GM21529 (cell line): Measurements from ENCODE around the gene A3GALT2.

ENCODE experiments used
- ATAC-seq: cut with Tn5 transposase; IDR thresholded peaks from one replicate; pipeline ENCODE4 v1.9.1; 2021; ENCODE audit not compliant: unreplicated experiment

A3GALT2 gene

DNA sequence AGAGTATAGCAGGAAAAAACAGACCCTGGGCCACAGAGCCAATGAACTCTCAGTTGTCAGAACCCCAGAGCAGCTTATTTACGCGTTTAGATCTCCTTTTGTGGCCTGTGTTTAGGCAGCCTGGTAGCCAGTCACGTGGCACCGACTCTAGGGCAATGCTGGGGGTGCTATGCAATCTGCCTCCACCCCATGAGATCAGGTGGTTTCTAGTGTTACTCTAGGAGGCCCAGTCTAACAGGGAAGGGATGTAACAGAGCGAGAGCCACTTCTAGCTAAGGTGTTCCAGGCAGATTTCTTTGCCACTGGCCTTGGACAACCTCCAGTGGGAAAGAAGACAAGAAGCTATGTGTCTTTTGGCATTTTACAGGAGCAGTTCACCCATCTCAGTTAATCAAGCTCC, 12.0 kb upstream of the A3GALT2 start:
- no peak for ATAC-seq

DNA sequence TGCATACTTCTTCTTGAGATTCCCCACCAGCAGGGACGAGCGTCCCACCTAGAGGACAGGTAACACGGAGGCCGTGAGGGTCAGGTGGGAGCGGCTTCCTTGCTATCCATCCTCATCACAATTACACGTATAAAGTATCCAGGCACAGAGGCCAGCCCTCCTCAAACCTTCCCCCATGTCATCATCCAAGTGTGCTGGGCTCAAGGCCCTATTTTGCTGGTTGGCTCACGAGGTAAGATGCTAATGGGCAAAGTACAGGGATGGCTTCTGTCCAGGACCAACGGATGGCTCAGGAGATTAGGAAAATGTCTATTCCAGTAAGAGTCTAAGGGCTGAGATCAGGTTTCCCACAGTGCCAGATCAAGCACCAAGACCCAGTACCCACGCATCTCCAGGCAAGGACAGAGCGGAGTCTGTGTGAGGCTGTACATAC, 11.5 kb upstream of the A3GALT2 start:
- no peak for ATAC-seq

- ATAC-seq: no peak
Observed at GRCh38 chr1:33331444-33332356, 10.8 kb upstream of the A3GALT2 start.

GRCh38 chr1:33330906-33331305, 10.0 kb upstream of the A3GALT2 start:
- ATAC-seq: no peak

DNA sequence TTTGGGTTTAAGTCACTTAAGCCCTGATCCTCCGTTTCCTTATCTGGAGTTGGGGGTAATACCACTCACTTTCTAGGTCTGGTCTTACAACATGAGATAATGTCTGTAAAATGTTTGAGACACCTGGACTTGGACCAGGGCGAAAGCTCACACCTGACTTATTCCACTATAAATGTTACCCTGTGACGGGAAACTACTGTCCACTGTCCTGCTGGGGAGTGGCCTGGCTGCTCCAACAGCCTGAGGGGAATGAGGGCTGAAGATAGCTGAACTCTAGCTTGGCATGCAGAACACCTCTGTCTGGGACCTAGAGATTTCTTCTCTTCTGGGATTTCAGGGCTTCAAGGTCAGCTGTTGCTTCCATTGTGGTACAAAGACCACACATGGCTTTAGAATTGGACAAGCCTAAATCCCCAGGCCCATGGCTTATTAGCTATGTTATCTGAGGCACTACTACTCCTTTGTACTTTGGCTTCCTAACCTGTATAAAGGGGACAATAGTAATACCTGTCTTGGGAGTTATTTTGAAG, 9.5 kb upstream of the A3GALT2 start:
- ATAC-seq: no peak

- no peak for ATAC-seq
Observed at GRCh38 chr1:33329600-33330305, 8.9 kb upstream of the A3GALT2 start.

DNA sequence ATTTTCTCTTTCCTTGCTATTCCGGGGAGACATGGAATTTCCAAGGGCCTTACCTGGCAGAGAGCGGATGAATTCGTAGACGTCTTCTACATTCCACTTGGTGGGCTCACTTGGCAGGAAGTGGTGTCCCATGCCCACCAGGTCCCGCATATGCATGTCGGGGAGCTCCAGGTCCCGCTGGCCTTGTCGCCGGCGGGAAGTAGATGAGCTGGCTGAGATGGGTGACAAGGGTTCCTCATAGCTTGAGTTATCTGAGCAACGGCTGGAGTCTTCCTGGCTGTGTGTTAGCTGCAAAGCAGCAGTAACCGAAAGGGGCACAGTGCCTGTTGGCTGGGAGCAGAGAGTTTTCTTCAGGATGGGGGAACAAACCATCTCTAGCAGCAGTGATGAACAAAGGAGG, 7.9 kb upstream of the A3GALT2 start:
- no peak for ATAC-seq

DNA sequence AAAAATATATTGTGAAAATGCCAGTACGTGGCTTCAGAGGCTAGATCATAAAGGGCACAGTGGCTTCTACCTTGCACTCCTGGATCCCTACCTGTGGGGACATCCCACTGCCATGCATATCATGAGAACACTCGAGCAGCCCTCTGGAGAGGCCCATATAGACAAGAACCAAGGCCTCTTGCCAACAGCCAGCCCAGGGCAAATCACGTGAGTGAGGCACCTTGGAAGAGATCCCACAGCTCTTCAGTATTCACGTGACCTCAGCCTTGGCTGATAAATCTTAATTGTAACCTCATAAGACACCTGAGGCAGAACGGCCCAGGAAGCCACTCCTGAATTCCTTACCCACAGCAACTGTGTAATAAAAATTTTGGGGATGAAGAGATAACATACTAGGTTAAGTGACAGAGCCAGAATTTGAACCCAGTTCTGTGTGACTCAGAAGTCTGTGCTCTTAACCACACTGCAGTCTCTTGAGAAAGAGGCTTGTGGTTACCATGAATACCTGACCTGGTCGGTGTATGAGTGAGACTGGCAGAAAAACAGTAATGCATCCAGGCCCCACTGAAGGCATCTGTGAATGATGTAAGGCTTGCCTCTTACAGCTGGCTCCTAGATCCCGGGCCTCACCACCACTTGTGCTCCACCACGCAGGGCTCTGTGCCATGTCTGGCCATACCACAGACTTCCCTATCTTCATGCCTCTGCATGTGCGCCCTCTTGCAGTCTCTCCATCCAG, 6.9 kb upstream of the A3GALT2 start:
- ATAC-seq: no peak

GRCh38 chr1:33326785-33327184, 5.9 kb upstream of the A3GALT2 start:
- ATAC-seq: no peak

DNA sequence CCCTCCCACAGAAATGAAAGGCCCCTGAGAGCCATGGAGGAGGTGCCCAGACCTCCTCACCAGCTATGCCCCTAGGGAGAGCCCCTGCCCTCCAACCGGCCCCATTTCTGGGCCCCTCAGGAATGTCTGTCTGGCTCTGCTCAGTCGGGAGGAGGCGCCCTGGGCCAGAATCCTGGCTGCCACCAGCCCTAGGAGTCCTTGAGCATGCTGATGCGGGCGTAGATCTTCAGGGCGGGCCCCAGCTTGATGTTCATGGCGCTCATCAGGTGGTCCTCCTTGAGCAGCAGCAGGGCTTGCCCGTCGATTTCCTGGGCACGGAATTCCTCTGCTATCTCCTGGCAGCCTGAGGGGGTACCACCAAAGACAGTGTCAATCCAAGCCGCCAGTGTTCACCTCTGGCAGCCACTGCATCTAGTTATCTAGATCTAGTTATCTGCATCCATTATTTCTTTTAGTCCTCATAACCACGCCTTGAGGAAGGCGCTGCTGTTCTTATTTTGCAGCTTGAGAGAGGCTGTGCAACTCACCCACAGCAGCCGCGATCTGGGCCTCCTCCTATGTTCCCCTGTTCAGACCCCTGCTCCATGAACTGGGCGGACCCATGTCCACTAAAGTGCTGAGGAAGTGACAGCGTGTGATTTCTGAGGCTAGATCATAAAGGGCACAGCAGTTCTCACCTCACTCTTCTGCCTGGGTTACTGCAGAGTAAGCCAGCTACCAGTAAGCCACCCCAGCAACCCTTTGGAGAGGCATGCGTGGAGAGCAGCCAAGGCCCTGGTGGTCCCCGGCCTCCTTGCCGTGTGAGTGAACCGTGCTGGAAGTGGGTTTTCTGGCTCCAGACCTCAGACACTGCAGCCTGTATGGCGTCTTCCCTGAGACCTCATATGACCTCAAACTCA, 4.0 kb upstream of the A3GALT2 start:
- no peak for ATAC-seq

DNA sequence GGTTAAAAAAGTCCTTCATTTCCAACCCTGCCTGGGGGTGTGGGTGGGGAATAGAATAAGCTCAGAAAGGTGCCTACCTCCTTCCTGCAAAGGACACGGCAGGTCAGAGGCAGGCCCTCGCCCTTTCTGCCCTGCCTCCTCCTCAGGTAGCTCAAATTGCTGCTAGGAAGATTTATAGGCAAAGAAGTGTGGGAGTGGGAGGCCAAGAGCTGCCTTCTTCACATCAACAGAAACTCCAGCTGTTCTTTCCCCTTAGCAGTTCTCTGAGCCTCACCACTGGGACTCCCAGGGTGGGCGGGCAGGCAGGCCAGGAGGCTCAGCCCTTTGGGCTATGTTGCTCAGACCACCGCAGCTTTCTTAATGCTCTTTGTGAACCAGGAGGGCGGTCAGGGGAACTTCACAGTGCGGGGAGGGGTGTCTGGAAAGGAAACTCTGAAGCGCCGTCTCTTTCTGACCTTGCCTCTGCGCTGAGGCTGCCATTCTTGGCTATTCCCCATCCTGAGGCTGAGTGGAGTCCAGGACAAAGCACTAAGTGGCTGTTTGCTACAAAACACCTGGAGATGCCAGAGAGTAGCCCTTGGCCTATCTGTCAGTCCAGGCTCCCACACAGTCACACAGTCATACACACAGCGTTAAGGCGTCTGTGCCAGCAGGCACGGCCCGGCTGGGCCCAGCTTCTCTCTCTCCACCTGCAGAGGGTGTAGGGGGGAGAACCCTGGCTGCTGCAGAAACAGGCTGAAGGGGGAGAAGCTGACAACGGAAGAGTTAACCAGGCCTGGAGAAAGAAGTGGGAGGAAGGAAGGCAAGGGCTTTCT, 3.0 kb upstream of the A3GALT2 start:
- ATAC-seq: no peak

- no peak for ATAC-seq
Observed at GRCh38 chr1:33322870-33323585, 2.1 kb upstream of the A3GALT2 start.

DNA sequence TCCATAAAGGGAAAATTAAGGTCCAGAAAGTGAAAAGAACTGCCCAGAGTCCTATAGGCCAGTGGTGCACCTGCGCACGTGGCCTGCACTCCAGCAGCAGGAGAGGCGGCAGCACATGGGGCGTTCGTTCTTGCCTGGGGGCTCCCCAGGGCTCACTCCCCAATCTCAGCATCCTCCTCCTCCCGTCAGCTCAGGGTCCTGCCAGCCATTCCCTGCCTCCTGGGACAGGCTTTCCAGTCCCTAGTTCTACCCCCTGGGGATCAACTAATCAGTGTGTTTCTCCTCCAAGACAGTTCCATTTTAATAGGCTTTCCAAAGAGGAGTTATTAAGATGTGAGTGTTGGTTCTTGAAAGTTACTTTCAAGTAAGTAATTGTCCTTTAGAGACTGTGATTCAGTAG, 1.2 kb upstream of the A3GALT2 start:
- no peak for ATAC-seq

GRCh38 chr1:33321178-33321577, 280 bp upstream of the A3GALT2 start:
- no peak for ATAC-seq

DNA sequence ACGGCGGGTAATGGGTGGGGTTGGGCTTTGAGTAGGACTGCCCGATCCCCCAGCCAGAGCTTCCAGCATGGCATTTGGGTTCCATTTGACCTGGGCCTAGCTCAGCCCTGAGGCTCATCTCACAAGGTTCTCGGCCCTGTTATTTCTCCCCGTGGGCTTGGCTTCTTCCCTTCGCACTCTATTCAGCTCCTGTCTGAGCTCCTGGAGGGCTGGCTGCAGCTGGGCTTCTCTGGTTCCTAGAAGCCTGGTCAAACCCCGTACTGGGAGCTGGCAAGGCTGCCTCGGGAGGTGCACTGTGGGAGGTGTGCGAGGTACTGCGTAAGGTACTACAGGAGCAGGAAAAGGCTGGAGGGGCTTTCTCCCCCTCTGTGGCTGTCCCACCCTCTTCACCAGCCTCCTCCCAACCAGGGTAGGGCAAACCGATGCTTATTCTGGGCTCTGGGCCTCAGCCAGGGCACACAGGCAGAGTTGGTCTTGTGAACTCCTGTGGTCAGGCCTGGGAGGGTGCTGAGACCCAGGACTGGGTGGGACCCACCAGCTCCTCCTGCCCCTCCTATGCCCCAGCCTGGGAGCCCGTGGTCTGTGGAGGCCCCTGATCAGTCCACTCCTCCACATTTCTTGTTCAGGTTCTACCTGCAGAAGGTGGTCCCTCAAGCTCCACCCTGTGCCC, 814 bp downstream of the A3GALT2 start:
- ATAC-seq: no peak

DNA sequence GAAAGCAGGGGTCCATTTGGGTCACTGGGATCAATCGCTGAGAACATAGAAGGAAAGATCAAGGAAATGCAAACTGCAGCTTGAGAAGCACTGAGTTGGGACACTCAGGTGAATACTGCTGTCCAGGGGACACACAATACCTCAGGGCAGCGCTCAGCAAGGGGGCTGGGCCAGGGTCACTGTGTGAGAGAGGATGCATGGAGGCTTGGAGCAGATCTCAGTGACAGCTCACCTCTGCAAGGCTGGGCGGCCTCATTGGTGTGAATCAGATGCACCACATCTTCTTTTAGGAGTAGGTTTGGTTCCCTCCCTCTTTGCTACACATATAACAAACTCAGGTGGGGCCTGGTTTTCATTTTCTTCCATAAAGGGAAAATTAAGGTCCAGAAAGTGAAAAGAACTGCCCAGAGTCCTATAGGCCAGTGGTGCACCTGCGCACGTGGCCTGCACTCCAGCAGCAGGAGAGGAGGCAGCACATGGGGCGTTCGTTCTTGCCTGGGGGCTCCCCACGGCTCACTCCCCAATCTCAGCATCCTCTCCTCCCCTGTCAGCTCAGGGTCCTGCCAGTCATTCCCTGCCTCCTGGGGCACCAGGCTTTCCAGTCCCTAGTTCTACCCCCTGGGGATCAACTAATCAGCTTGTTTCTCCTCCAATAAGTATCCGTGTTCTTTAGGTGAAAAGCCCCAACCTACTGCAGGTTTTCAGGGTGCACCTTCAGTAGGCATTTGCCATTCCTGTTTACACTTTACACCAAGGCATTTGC, 1.5 kb downstream of the A3GALT2 start:
- ATAC-seq: no peak

DNA sequence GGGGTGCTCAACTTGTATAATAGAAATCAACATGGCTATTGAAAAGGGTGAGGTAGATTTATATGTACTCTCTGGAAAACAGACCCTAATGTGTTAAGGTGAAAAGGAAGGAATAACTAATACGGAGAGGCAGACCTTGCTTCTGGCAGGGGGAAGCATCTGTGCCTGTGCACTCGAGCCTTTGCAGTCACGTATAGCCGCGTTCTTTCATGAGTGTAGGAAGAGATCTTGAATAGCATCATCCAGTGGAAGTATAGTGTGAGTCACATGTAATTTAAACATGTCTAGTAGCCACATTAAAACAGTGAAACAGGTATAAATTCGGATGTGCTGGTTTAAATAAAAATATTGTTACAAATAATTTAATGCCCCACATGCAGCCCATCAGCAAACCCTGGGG, 3.0 kb downstream of the A3GALT2 start:
- ATAC-seq: no peak

DNA sequence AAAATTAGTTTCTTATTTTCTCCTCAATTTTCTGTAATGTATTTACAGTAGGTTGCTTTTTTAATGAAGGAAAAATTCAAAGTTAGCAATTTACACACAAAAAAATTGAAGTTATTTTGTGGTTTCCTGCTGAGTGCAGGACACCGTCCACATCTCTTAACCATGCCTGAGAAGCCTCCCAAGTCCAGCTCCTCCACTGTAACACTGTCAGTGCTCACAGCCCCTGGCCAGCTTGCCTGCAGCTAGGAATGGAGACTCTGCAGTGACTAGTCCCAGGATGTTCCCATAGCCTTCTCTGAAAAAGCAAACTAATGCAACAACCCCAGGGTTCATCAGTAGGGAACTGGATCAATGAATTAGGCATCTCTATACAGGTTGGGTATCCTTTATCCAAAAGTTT, 3.5 kb downstream of the A3GALT2 start:
- no peak for ATAC-seq
